ENCODE measurements around the gene PRSS57.

DNA sequence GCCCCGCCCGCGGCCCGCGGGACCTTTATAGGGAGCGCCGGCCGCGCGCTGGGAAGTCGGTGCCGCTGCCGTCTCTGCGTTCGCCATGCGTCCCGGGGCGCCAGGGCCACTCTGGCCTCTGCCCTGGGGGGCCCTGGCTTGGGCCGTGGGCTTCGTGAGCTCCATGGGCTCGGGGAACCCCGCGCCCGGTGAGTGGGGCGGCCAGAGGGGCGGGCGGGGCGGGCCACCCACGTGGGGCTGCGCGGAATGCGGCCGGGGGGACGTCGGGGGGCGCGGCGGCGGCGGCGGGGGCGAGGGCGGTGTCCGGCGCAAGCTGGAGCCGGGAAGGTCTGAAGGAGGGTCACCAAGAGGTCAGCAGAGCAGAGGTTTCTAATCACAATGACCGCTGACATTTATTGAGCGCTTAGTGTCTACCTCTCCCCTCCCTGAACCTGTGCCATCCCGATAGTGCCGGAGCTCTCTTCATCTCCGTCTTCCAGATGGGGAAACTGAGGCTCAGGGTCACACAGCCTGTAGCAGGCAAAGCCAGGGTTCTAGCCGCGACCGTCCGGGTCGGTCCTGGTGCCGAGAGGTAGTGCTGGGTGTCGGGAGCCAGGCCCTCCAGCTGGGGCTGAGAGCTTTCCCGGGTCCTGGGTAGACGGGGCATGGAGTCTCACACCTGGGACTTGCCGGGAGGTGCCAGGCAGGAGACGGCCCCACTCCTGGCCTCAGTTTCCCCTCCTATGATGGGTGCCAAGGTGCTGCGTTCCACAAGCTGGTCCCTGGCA is 18.7 kb downstream of the PRSS57 start, which contains the start of gene FSTL3:
- TF ChIP-seq, protein P1, sequence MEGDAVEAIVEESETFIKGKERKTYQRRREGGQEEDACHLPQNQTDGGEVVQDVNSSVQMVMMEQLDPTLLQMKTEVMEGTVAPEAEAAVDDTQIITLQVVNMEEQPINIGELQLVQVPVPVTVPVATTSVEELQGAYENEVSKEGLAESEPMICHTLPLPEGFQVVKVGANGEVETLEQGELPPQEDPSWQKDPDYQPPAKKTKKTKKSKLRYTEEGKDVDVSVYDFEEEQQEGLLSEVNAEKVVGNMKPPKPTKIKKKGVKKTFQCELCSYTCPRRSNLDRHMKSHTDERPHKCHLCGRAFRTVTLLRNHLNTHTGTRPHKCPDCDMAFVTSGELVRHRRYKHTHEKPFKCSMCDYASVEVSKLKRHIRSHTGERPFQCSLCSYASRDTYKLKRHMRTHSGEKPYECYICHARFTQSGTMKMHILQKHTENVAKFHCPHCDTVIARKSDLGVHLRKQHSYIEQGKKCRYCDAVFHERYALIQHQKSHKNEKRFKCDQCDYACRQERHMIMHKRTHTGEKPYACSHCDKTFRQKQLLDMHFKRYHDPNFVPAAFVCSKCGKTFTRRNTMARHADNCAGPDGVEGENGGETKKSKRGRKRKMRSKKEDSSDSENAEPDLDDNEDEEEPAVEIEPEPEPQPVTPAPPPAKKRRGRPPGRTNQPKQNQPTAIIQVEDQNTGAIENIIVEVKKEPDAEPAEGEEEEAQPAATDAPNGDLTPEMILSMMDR (IDR thresholded peaks at IDR 0.05; ENCODE audit: insufficient read depth, low read length), result no peak
- 0 out of 2 replicates have a peak, but pooled peaks have one; percentile 13 for TF ChIP-seq POLR2AphosphoS5 (IDR thresholded peaks at IDR 0.05; ENCODE audit: low read depth)
- TF ChIP-seq, protein P2, sequence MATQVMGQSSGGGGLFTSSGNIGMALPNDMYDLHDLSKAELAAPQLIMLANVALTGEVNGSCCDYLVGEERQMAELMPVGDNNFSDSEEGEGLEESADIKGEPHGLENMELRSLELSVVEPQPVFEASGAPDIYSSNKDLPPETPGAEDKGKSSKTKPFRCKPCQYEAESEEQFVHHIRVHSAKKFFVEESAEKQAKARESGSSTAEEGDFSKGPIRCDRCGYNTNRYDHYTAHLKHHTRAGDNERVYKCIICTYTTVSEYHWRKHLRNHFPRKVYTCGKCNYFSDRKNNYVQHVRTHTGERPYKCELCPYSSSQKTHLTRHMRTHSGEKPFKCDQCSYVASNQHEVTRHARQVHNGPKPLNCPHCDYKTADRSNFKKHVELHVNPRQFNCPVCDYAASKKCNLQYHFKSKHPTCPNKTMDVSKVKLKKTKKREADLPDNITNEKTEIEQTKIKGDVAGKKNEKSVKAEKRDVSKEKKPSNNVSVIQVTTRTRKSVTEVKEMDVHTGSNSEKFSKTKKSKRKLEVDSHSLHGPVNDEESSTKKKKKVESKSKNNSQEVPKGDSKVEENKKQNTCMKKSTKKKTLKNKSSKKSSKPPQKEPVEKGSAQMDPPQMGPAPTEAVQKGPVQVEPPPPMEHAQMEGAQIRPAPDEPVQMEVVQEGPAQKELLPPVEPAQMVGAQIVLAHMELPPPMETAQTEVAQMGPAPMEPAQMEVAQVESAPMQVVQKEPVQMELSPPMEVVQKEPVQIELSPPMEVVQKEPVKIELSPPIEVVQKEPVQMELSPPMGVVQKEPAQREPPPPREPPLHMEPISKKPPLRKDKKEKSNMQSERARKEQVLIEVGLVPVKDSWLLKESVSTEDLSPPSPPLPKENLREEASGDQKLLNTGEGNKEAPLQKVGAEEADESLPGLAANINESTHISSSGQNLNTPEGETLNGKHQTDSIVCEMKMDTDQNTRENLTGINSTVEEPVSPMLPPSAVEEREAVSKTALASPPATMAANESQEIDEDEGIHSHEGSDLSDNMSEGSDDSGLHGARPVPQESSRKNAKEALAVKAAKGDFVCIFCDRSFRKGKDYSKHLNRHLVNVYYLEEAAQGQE (IDR thresholded peaks at IDR 0.05; ENCODE audit: insufficient replicate concordance, low read depth), result no peak
